DND-41 (cell line): ENCODE results near the gene GM2A.

ENCODE experiments used
- CTCF ChIP-seq: IDR thresholded peaks from 2 replicates; pipeline ENCODE4 v1.5.1; 2012; ENCODE audit warnings: borderline replicate concordance, low read length, moderate library complexity, mild to moderate bottlenecking; ENCODE audit not compliant: poor library complexity, severe bottlenecking; ENCODE audit errors: extremely low read depth
- EZH2 ChIP-seq: IDR thresholded peaks from 3 replicates; pipeline ENCODE4 v1.6.1; 2012; ENCODE audit warnings: borderline replicate concordance, low read depth, mild to moderate bottlenecking, moderate library complexity, low read length, inconsistent platforms; ENCODE audit not compliant: severe bottlenecking

- TF ChIP-seq CTCF (no peak), EZH2 (no peak)
These were observed 9.5 kb downstream of the GM2A start for GRCh38 chr5:151262532-151262931.
